Gastroesophageal sphincter (tissue), 3 donors: ENCODE results near the gene BNIP5.

Source experiments
- CTCF ChIP-seq, 4 experiments: fragments of 200-600 bp in 2 of 4; fragments of 450-650 bp in 2 of 4; sonication (generic) in 1 of 4; IDR thresholded peaks; one replicate each; pipeline ENCODE4 v1.5.1; 2017 to 2019; ENCODE audit warnings: antibody characterized with exemption in 4 of 4, mild to moderate bottlenecking in 2 of 4, moderate library complexity in 2 of 4
- EP300 ChIP-seq: sonication (generic); formaldehyde crosslinking; IDR thresholded peaks from one replicate; pipeline ENCODE4 v1.6.1; 2017; ENCODE audit warnings: antibody characterized with exemption, mild to moderate bottlenecking
- POLR2A ChIP-seq, 2 donors: fragments of 450-650 bp; IDR thresholded peaks; one replicate each; pipeline ENCODE4 v1.6.1; 2017; ENCODE audit warnings: antibody characterized with exemption in 2 of 2, mild to moderate bottlenecking in 2 of 2, moderate library complexity in 1 of 2
- POLR2AphosphoS5 ChIP-seq: sonication (generic); formaldehyde crosslinking; IDR thresholded peaks from one replicate; pipeline ENCODE4 v1.6.1; 2017; ENCODE audit warnings: antibody characterized with exemption

- TF ChIP-seq POLR2A (IDR thresholded peaks at IDR 0.05) = no peak
- TF ChIP-seq CTCF (IDR thresholded peaks at IDR 0.05) = no peak
- no peak for TF ChIP-seq POLR2AphosphoS5
- TF ChIP-seq EP300 = no peak
Measured at GRCh38 chr6:36296240-36296639, 40.4 kb downstream of the BNIP5 start.
